BJ (cell line): ENCODE measurements around the gene SIGMAR1. TPM values are rescaled to one million over a fixed set of nuclear protein-coding genes. Genes with fewer than 3 reads are reported as not detected.

Experiments used
- CTCF ChIA-PET: fragments of 350-600 bp; formaldehyde crosslinking; extraction: SDS; loops from one replicate; lab custom pipeline; 2021; ENCODE audit warnings: antibody characterized with exemption, inconsistent platforms; lab: Yijun Ruan, JAX
- POLR2A ChIA-PET: fragments of 300-600 bp; sonication (Branson Sonifier 250); formaldehyde crosslinking; extraction: SDS; loops from one replicate; lab custom pipeline; 2021; ENCODE audit warnings: antibody characterized with exemption; lab: Charles Lee
- DNase-seq: peaks from one replicate; pipeline ENCODE4 v3.0.0-alpha.2; 2011; ENCODE audit warnings: low read depth
- H3K27me3 ChIP-seq: 2 replicates; pipeline ENCODE4 v1.6.0; 2011; ENCODE audit warnings: low read length; ENCODE audit not compliant: control insufficient read depth, insufficient read depth
- H3K36me3 ChIP-seq: 2 replicates; pipeline ENCODE4 v1.5.1; 2011; ENCODE audit warnings: low read length; ENCODE audit not compliant: control insufficient read depth, insufficient read depth
- H3K4me3 ChIP-seq: 2 replicates; pipeline ENCODE4 v1.5.1; 2011; ENCODE audit warnings: low read depth, mild to moderate bottlenecking, control low read depth, low read length
- polyA plus RNA-seq: library from polyadenylated mRNA; depleted of rRNA; stranded (reverse); fragments of >200 nt; gene quantifications from 2 replicates; pipeline ENCODE4 v1.2.3, GENCODE V29; 2011
- TF ChIP-seq, protein P1 (sequence below): IDR thresholded peaks from 2 replicates; pipeline ENCODE4 v1.5.1; 2011; ENCODE audit warnings: low read depth, mild to moderate bottlenecking, control low read depth, inconsistent platforms, low read length, moderate library complexity; ENCODE audit not compliant: insufficient read depth

The SIGMAR1 gene
- polyA plus RNA-seq, 1 experiment: 95.5 TPM

DNA sequence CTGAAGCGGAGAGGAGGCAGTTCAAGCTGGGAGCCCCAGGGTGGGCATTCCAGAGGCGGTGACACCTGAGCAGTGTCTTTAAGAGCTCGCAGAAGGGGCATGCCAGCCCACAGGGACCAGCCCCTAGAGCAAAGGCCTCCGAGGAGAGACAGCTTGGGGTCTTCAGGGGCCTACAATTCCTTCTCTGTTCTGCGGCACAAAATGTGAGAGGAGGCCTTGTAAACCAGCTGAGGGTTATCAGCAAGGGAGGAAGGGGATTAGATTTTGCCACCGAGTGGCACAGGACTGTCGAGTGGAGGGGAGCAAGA is 505 bp upstream of the SIGMAR1 start:
- TF ChIP-seq, protein P1, sequence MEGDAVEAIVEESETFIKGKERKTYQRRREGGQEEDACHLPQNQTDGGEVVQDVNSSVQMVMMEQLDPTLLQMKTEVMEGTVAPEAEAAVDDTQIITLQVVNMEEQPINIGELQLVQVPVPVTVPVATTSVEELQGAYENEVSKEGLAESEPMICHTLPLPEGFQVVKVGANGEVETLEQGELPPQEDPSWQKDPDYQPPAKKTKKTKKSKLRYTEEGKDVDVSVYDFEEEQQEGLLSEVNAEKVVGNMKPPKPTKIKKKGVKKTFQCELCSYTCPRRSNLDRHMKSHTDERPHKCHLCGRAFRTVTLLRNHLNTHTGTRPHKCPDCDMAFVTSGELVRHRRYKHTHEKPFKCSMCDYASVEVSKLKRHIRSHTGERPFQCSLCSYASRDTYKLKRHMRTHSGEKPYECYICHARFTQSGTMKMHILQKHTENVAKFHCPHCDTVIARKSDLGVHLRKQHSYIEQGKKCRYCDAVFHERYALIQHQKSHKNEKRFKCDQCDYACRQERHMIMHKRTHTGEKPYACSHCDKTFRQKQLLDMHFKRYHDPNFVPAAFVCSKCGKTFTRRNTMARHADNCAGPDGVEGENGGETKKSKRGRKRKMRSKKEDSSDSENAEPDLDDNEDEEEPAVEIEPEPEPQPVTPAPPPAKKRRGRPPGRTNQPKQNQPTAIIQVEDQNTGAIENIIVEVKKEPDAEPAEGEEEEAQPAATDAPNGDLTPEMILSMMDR: no peak
- no peaks in the 10 kb centered on the region for H3K27me3 ChIP-seq
- H3K4me3 ChIP-seq: peak overlapping the region; percentile 78
- CTCF ChIA-PET: interaction anchor here (1.0 to 9.7 kb wide), 8 partner anchors 8 to 90 kb away, joined by 3 to 112 read pairs (median 7); partner anchors contain the start of genes CCL27, GALT, IL11RA and RPP25L
- POLR2A ChIA-PET: interaction anchor here (1.1 to 1.2 kb wide), 2 partner anchors 8 to 27 kb away, joined by 4 to 5 read pairs; partner anchors contain the start of gene GALT
- no peaks in the 10 kb centered on the region for H3K36me3 ChIP-seq
- DNase-seq: no peak

DNA sequence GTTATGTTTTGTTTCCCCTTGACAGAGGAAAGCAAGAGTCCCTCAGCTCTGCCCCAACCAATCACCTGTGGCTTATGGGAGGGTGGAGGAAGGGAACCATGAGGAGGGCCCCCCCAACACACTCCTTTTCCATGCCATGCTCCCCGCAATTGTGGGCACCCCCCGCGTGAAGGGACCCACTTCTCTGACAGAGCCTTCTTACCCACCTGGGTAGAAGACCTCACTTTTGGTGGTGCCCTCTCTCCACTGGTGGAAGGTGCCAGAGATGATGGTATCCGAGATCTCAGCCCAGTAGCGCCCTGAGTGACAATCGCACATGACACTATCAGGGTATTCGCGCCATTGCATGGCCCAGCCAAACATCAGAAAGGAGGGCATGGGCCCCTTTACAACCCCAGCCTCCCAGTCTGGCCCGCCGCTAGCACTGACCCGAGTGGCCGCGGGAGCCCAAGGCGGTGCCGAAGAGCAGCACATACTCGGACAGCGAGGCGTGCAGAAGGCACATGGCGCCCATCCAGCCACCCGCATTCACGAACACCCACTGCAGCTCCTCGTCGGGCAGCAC is 714 bp downstream of the SIGMAR1 start:
- no peaks in the 10 kb centered on the region for H3K27me3 ChIP-seq
- ChIA-PET CTCF (interaction anchor here (0.9 to 9.7 kb wide), 7 partner anchors 9 to 65 kb away, joined by 3 to 112 read pairs (median 7); partner anchors contain the start of genes GALT and RPP25L), POLR2A (no interaction called here)
- no peak for DNase-seq
- TF ChIP-seq, protein P1: no peak
- H3K4me3 ChIP-seq: peak overlapping the region; percentile 78
- H3K36me3 ChIP-seq: no peaks in the 10 kb centered on the region

GRCh38 chr9:34635556-34635955 is 2.0 kb downstream of the SIGMAR1 start:
- Histone ChIP-seq H3K4me3 (no peak overlapping the region), H3K36me3 (no peaks in the 10 kb centered on the region), H3K27me3 (peaks cover 3% of the 10 kb centered on the region; the same call in 1 of the 2 replicates)
- CTCF ChIA-PET: interaction anchor here (0.9 to 9.7 kb wide), 12 partner anchors 10 to 232 kb away, joined by 5 to 112 read pairs (median 21); partner anchors contain the start of genes DCTN3, GALT, IL11RA and RPP25L
- DNase-seq: no peak
- TF ChIP-seq, protein P1: no peak
- POLR2A ChIA-PET: no interaction called here

DNA sequence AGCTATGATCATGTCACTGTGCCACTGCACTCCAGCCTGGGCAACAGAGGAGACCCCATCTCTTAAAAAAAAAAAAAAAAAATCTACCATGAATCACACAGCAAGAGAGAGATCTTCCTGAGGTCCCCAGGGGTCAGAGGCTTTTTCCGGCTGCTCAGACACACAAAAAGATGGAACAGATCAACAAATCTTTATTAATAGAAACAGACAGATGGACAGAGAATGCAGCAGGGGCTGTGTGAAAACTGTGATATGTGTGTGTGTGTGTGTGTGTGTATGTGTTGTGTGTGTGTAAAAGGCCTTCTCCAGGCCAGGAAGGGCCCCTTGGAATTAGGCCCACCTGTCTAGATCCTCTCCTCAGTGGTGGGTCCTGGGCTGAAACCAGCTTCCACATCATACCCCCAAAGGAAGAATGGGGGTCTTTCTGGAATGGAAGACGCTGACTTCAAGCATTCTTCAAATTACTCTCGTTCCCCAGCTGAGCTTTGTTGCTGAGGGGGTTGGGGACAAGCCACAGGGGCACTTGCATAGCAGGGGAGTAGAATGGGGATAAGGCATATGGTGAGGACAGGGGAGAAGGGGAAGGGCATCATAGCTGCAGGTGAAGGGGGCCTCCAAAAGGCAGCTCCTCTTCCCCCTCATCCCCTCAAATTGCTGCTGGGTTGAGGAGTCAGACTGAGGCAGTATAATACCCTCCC is 2.9 kb downstream of the SIGMAR1 start:
- no peak for DNase-seq
- Histone ChIP-seq H3K27me3 (peaks cover 9% of the 10 kb centered on the region), H3K4me3 (no peak overlapping the region), H3K36me3 (no peaks in the 10 kb centered on the region)
- TF ChIP-seq, protein P1: no peak
- ChIA-PET POLR2A (no interaction called here), CTCF (interaction anchor here (0.6 to 9.7 kb wide), 25 partner anchors 11 to 1380 kb away, joined by 3 to 112 read pairs (median 5); partner anchors contain the start of genes DCTN3, GALT, IL11RA and RPP25L)

DNA sequence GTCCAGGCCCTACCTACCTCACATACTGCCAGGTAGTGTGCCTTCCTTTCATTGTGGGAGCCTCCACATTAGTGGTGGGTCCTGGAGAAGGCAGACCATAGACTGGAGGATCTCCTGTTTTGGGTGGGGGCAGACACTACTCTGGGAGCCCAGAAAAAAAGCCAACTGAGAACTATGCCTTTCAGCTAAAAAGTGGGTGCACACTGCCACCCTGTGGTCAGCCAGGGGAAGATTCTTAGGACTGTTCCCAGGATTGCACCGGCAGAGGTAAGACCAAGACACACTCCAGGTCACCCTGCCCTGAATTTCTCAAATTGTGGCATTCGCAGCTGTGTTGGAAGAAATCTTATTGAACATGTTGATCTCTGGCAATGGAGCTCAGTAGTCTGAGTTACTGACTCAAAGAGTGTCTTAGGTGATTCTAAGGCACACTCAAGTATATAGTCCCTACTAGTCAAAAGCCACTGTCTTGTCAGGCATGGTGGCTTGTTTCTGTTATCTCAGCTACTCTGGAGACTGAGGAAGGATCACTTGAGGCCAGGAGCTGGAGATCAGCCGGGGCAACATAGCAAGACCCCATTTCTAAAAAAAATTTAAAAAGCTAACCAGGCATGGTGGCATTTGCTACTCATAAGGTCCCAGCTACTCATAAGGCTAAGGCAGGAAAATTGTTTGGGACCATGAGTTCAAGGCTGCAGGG is 3.6 kb downstream of the SIGMAR1 start:
- no peak for DNase-seq
- Histone ChIP-seq H3K27me3 (peaks cover 14% of the 10 kb centered on the region), H3K4me3 (no peak overlapping the region), H3K36me3 (no peaks in the 10 kb centered on the region)
- POLR2A ChIA-PET: no interaction called here
- CTCF ChIA-PET: interaction anchor here (0.6 to 9.7 kb wide), 23 partner anchors 10 to 1381 kb away, joined by 3 to 112 read pairs (median 5); partner anchors contain the start of genes DCTN3, GALT, IL11RA and RPP25L
- TF ChIP-seq, protein P1: peak; percentile 88
